NAMALWA (cell line): ENCODE measurements around the gene FMOD.

Experiments used
- DNase-seq: peaks from one replicate; pipeline ENCODE4 v3.0.0-alpha.2; 2015; ENCODE audit warnings: low spot score

FMOD gene

DNA sequence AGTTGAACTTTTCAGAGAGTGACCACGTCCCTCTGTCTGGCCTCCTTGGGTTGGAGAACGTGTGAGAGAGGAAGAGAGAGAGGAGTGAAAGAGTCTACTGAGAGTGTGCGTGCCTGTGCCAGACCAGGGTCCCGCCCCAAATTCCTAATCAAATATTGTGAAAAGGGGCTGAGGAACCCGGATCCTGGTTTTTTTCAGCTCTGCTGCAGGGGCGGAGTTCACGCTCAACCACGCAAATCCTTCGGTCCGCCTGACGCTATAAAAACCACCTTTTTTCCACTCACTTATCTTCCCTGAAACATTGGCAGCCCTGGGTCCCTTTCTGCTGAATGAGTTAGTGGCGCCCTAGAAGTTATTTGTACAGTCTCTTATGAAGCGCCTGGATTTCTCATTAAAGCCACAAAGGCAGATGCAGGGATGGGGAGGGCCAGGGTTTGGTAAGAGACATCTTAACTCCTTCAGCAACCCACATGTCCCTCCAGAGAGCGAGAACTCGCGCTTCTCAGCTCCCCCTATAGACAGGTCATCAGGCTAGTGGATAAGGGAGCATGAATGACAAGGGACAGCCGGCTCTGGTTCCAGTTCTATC is at the start of gene FMOD:
Gene FMOD, minus strand, starts transcription at position 86 of the 589 bp plus-strand sequence. CDS start 2,852 bp downstream, outside the sequence.
- DNase-seq: no peak

- DNase-seq: no peak
These were observed 45.8 kb upstream of the FMOD start for GRCh38 chr1:203396595-203397194.

DNA sequence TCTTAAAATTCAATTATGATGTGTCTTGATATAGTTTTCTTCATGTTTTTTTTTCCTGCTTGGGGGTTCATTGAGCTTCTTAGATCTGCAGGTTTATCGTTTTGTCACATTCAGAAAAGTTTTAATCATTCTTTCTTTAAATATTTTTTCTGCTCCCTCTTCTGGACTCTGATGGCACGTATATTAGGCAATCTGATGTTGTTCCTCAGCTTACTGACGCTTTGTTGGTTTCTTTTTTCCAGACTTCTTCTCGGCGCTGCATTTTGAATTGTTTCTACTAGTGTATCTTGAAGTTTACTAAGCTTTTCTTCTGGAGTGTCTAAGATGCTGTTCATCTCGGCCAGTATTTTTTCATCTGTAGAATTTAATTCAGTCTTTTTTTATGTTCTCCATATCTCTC is 44.8 kb upstream of the FMOD start:
- no peak for DNase-seq

GRCh38 chr1:203390298-203390697 is 39.4 kb upstream of the FMOD start:
- no peak for DNase-seq

DNA sequence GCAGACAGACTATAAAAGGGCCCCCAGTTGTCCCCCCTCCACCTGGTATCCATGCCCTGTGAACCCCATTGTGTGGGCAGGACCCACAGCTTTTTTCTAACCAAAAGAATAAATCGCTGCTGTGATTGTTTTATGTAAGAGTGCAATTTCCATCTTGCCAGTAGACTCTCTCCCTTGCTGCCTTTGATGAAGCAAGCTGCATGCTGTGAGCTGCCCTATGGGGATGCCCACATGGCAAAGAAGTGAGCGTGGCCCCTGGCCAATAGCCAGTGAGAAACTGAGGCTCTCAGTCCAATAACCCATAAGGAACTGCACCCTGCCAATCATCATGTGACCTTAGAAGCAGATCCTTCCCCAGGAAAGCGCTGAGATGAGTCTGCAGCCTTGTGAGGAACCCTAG is 37.8 kb upstream of the FMOD start:
- no peak for DNase-seq

DNA sequence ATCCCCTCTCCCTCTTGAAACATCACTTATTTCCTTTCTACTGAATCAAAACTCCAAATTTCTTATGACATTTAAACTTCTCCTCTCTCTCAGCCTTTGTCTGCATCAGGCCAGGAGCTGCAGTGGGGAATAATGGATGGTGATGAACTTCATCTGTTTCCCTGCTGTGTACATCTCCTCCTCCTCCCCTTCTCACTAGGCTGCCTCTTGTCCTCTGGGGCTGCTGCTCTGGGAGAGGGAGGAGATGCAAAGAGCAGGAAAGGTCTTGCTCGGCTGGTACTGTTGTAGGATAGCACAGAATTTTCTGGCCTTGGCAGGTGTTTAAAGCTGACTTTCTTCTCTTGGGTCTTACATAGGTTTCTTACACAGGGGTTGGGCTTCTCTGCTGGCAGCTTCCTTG is 31.1 kb upstream of the FMOD start:
- no peak for DNase-seq

DNA sequence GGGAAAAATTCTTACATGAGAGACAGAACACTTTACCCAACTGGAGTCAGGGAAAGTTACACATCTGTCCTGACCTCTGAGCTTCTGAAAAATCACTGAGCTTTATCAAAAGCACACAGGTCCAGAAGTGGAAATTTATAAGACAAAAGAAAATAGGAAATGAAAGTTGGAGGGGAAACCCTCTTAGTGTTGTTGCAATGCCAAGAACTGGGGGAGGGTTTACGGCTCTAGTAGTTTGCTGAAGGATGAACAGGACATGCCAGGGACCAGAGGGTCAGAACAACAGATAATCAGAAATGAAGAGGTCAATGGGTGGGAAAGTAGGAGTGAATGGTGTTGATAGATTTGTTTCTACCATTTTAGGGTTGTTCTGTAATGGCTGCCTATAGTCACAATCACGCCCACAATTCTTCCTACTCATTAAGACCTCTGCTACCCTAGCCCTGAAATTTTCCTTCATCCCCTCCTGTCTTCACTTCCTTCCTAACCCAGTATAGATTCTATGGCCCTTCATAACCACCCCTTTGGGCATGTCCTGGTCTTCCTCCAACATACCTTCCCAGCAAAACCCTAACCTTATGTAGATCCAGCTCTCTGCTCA is 30.3 kb upstream of the FMOD start:
- DNase-seq: peak; percentile 74

DNA sequence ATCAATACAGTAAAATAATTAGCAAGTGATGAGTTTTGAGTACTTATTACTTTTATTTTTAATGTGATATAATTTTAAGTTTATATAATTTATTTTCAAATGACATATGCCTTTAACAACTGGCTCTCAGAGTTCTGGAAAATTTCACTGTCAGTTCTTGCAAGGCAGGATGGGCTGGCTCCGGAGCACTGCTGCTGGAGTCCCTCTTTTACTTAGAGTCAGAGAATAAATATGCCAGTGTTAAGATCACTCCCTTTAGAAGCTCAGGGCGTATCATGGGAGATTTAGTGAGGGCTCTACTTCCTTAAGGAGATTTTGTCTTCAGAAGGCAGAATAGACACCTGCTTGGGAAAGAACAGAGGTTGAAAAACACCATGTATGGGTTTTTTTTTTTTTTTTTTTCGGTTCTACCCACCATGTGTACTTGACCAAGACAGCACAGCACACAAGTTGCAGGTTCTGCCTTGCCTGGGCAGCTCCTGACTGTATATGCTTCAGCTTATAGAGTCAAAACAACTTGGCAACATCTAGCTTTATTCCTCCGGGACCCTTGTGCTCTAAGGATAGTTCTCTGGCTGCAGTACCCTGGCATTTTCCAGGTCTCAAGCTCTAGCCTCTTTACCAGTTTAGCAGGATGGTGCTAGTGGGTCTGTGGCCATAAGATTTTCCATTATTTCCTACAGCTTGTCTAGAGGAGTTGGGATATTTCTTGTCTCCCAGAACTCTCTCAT is 29.7 kb upstream of the FMOD start:
- DNase-seq: peak; percentile 37

- no peak for DNase-seq
These were observed 28.9 kb upstream of the FMOD start for GRCh38 chr1:203379825-203380224.

- DNase-seq: no peak
These were observed 27.8 kb upstream of the FMOD start for GRCh38 chr1:203378556-203379245.

- no peak for DNase-seq
These were observed 23.1 kb upstream of the FMOD start for GRCh38 chr1:203373991-203374390.

- DNase-seq: no peak
These were observed 22.1 kb upstream of the FMOD start for GRCh38 chr1:203373002-203373401.

GRCh38 chr1:203371288-203371687 is 20.4 kb upstream of the FMOD start:
- no peak for DNase-seq

DNA sequence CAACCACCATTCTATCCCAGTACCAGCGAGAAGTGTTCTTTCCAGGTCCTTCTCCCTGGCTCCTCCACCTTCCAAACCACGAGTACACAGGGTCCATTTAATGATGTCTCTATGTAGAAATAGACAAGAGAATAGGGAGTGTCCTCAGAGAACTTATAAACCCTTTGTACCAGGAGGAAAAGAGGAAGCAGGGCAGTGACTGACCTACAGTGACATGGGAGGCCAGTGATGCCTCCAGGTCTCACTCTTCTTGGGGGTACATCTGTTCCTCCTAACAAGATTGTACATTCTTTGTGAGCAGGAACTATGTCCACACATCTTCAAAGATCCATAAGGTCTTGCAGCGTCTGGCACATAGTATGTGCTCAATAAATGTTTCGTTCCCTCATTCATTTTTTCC is 18.7 kb upstream of the FMOD start:
- DNase-seq: no peak

DNA sequence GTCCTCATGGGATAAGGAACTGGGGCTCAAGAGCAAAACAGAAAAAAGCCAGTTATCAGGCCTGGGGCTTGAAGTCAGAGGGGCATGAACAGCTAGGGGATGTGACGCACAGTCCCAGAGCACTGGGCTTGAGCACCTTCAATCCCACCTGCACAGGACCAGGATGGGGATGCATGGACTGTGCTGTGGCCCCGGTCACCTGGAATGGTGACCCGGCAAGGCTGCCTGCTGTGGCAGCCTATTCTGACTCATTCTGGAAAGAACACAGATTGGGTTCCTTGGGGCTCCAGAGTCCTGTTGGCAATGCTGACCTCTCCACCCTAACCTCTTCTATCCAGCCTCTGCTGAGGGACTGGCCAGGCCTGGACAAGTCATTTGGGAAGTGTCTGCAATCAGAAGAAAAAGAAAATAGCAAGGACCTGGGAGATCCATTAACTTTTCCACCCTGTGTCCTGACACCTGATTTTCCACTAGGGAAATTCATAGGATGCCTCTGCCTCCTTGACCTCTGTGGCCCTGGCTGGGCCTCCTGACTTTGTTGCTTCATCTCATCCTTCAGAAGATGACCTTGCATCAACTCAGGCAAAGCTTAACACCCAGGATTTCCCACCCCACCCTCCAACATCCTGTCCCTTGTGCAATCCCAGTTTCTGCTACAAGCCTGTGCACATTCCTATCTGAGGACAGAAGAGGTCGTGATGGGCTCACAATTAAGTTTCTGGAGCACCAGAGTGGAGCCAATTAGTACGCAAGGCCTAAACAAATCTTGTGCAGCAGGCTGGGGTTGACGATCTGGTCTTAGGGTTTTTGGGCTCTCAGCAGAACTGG is 17.9 kb upstream of the FMOD start:
- no peak for DNase-seq

- peak; percentile 39 for DNase-seq
These were observed 16.1 kb upstream of the FMOD start for GRCh38 chr1:203367057-203367456.

DNA sequence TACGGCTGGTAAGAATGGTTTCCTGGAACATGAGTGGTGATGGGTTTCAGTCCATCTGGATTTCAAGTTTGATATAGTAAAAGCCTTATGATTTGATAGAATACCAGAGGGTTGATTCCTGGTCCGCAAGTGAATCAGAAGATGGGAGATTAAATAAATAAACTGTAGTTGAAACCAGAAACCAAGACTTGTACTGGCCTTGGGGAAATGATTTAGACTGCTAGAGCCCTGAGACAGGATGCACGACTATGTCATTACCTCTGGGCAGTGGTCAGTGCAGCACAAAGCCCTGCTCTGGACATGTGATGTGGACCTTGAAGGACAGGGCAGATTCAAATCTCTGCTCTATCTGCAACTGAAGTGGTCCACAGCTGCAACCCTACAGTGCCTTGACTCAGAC is 15.6 kb upstream of the FMOD start:
- no peak for DNase-seq

DNA sequence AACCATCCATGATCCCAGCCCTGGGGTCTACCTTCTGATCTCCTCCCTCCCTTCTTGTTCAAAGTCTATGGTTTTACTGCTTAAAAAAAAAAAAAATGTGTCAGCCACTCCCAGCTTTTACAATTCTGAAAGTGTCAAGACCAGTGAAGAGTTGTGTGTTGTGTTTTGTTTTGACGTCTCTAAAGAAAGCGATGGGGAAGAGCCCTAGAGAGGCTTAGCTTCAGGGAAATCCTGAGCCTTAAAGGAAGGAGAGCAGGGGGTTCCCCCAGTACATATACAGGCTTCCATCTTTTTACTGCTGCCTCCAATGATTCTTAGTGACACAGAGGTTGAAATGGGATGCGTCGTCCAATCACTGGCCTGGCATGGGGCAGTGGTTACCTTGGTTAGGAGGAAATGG is 13.9 kb upstream of the FMOD start:
- no peak for DNase-seq

- DNase-seq: no peak
These were observed 13.3 kb upstream of the FMOD start for GRCh38 chr1:203364094-203364801.

- DNase-seq: no peak
These were observed 11.8 kb upstream of the FMOD start for GRCh38 chr1:203362720-203363025.
